ENCODE results near the gene WRAP53.

The WRAP53 gene

DNA sequence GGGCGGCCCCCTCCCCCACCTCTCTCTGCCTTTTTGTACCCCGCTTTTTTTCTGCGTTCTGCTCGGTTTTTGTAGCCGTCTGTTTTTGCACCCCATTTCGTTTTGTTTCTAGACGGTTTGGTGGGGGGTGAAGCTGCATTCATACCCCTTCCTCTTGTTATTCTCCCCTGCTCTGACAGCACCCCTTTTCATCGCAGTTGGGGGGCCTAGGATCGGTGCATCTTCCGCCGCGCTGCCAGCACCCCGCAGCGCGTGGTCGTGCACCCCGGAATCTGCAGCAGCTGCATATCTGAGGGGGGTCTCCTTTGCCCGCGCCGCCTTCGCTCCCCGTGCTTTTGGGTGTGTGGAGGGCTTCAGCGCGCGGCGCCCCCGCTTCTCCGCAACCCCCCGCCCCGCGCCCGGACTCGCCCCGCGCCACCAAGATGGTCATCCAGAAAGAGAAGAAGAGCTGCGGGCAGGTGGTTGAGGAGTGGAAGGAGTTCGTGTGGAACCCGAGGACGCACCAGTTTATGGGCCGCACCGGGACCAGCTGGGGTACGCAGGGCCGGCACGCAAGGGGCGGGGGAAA, 37.1 kb upstream of the WRAP53 start:
- Histone ChIP-seq H3K9me3 (ENCODE audit: low read length) (no peaks in the 10 kb centered on the region), H3K27ac (ENCODE audit: low read depth, low read length, poor library complexity, severe bottlenecking) (no peak overlapping the region), H3K4me3 (ENCODE audit: low read depth, low read length, poor library complexity, severe bottlenecking) (peak overlapping the region; percentile 38), H3K9me2 (ENCODE audit: low read depth, low read length) (no peaks in the 10 kb centered on the region), H4K20me1 (ENCODE audit: insufficient read depth, low read length) (no peaks in the 10 kb centered on the region), H3K36me3 (ENCODE audit: insufficient read depth, low read length) (no peaks in the 10 kb centered on the region), H3K4me1 (ENCODE audit: insufficient read depth, low read length, severe bottlenecking) (peaks cover 17% of the 10 kb centered on the region), H3K27me3 (ENCODE audit: insufficient read depth, low read length) (peaks cover 12% of the 10 kb centered on the region; the same call in 1 of the 2 replicates), H3F3A (ENCODE audit: insufficient read depth, low read length) (no peaks in the 10 kb centered on the region), H3K4me2 (ENCODE audit: low read length) (peak overlapping the region; percentile 42), H2AFZ (ENCODE audit: low read length) (no peak overlapping the region), H3K9ac (ENCODE audit: low read length) (no peak overlapping the region), H3K79me2 (ENCODE audit: insufficient read depth, low read length) (no peaks in the 10 kb centered on the region)
- TF ChIP-seq, protein P1, sequence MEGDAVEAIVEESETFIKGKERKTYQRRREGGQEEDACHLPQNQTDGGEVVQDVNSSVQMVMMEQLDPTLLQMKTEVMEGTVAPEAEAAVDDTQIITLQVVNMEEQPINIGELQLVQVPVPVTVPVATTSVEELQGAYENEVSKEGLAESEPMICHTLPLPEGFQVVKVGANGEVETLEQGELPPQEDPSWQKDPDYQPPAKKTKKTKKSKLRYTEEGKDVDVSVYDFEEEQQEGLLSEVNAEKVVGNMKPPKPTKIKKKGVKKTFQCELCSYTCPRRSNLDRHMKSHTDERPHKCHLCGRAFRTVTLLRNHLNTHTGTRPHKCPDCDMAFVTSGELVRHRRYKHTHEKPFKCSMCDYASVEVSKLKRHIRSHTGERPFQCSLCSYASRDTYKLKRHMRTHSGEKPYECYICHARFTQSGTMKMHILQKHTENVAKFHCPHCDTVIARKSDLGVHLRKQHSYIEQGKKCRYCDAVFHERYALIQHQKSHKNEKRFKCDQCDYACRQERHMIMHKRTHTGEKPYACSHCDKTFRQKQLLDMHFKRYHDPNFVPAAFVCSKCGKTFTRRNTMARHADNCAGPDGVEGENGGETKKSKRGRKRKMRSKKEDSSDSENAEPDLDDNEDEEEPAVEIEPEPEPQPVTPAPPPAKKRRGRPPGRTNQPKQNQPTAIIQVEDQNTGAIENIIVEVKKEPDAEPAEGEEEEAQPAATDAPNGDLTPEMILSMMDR (IDR thresholded peaks at IDR 0.05; ENCODE audit: low read length) = no peak
- TF ChIP-seq EZH2 (IDR thresholded peaks at IDR 0.05; ENCODE audit: borderline replicate concordance, low read length) = no peak

DNA sequence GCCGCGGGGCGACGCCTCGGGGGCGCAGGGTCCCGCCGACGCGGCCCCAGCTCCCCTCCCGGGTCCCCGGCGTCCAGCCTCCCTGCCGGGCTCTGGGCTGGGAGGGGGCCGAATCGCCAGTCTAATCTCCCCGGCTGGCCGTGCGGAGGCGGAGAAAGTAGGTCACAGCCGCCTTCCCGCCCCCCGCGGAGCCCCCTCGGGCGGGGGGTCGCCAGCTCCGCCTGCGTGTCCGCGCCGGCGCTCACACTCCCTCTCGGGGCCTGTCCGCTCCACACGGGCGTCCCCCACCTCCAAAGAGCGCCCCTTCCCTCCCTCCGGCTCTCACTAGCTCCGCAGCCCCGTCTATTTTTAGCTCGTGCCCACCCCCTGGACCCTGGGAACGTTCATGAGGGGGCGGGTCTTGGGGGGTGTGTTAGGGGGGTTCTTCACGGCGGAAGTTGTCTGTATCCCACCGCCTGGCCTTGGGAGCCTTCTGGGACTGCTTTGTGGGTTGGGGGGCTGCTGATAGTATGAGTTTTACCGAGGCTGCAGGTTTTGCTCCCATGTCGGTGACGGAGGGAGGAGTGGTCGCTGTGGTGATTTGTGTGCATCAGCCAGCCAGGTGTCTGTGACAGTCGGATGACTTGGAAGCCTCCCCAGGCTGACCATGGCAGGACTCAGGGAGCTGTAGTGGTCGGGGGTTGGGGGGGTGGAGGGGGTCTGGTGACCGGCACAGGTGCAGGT, 36.5 kb upstream of the WRAP53 start:
- H3K36me3 ChIP-seq (ENCODE audit: insufficient read depth, low read length) = no peaks in the 10 kb centered on the region
- H3K4me1 ChIP-seq (ENCODE audit: insufficient read depth, low read length, severe bottlenecking) = peaks cover 17% of the 10 kb centered on the region
- no peak overlapping the region for H3K9ac ChIP-seq (ENCODE audit: low read length)
- no peak overlapping the region for H3K4me2 ChIP-seq (ENCODE audit: low read length)
- H4K20me1 ChIP-seq (ENCODE audit: insufficient read depth, low read length) = no peaks in the 10 kb centered on the region
- no peak overlapping the region for H2AFZ ChIP-seq (ENCODE audit: low read length)
- no peak overlapping the region for H3K27ac ChIP-seq (ENCODE audit: low read depth, low read length, poor library complexity, severe bottlenecking)
- no peaks in the 10 kb centered on the region for H3K79me2 ChIP-seq (ENCODE audit: insufficient read depth, low read length)
- H3F3A ChIP-seq (ENCODE audit: insufficient read depth, low read length) = no peaks in the 10 kb centered on the region
- H3K9me2 ChIP-seq (ENCODE audit: low read depth, low read length) = no peaks in the 10 kb centered on the region
- no peak overlapping the region for H3K4me3 ChIP-seq (ENCODE audit: low read depth, low read length, poor library complexity, severe bottlenecking)
- TF ChIP-seq EZH2 (IDR thresholded peaks at IDR 0.05; ENCODE audit: borderline replicate concordance, low read length) = no peak
- TF ChIP-seq, protein P1 (IDR thresholded peaks at IDR 0.05; ENCODE audit: low read length) = no peak
- peaks cover 12% of the 10 kb centered on the region; the same call in 1 of the 2 replicates for H3K27me3 ChIP-seq (ENCODE audit: insufficient read depth, low read length)
- H3K9me3 ChIP-seq (ENCODE audit: low read length) = no peaks in the 10 kb centered on the region

DNA sequence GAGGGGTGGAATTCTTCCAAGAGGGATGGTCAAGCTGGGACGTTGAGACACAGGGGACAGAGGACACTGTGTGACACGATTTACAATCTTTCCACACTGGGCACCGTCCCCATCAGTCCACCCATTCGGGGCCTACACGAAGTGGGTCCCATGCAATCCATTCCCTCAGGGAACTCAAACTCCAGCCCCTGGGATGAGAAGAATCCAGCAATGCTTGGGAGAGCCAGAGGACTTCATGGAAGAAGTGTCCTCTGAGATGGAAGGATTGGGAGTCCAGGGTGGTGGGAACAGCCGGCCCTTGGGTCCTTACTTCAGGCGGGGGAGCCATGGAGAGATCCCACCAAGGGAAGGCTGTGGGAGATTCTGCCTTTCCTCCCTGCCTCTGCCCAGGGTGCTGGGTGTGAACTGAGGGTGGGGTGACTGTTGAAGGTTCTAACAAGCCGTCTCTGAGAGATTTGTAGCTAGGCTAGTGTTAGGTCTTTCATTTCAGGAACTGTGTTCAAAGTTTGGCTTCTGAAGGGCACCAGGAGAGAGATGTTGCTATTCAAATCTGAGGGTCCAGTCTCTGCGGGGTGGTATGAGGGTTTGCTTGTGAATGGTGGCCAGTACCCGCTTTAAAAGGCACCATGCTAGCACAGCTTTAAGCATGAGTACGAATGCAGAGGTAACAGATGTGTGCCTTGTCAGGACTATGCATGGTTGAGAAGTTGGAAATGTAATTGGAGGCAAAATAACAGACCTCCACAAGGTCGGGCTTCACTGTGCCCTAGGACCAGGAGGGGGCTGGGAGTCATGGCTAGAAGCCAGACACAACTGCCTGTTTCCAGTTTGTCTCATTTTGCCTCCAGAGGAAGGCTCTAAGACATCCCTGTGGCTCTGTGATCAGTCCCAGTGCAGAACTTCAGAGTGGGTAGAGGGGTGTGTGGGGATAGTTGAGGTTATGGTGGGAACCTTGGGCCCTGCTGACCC, 35.6 kb upstream of the WRAP53 start:
- H3F3A ChIP-seq (ENCODE audit: insufficient read depth, low read length) = no peaks in the 10 kb centered on the region
- no peak overlapping the region for H3K9ac ChIP-seq (ENCODE audit: low read length)
- no peak overlapping the region for H3K27ac ChIP-seq (ENCODE audit: low read depth, low read length, poor library complexity, severe bottlenecking)
- TF ChIP-seq, protein P1 (IDR thresholded peaks at IDR 0.05; ENCODE audit: low read length) = no peak
- TF ChIP-seq EZH2 (IDR thresholded peaks at IDR 0.05; ENCODE audit: borderline replicate concordance, low read length) = no peak
- peaks cover 17% of the 10 kb centered on the region for H3K4me1 ChIP-seq (ENCODE audit: insufficient read depth, low read length, severe bottlenecking)
- H3K27me3 ChIP-seq (ENCODE audit: insufficient read depth, low read length) = peaks cover 12% of the 10 kb centered on the region; the same call in 1 of the 2 replicates
- H3K9me2 ChIP-seq (ENCODE audit: low read depth, low read length) = no peaks in the 10 kb centered on the region
- H4K20me1 ChIP-seq (ENCODE audit: insufficient read depth, low read length) = no peaks in the 10 kb centered on the region
- no peaks in the 10 kb centered on the region for H3K9me3 ChIP-seq (ENCODE audit: low read length)
- no peak overlapping the region for H3K4me2 ChIP-seq (ENCODE audit: low read length)
- H3K36me3 ChIP-seq (ENCODE audit: insufficient read depth, low read length) = no peaks in the 10 kb centered on the region
- no peaks in the 10 kb centered on the region for H3K79me2 ChIP-seq (ENCODE audit: insufficient read depth, low read length)
- no peak overlapping the region for H3K4me3 ChIP-seq (ENCODE audit: low read depth, low read length, poor library complexity, severe bottlenecking)
- H2AFZ ChIP-seq (ENCODE audit: low read length) = no peak overlapping the region

All from OCI-LY1 (cell line).